Measurements from ENCODE around the gene PARD3.

Gene PARD3

DNA sequence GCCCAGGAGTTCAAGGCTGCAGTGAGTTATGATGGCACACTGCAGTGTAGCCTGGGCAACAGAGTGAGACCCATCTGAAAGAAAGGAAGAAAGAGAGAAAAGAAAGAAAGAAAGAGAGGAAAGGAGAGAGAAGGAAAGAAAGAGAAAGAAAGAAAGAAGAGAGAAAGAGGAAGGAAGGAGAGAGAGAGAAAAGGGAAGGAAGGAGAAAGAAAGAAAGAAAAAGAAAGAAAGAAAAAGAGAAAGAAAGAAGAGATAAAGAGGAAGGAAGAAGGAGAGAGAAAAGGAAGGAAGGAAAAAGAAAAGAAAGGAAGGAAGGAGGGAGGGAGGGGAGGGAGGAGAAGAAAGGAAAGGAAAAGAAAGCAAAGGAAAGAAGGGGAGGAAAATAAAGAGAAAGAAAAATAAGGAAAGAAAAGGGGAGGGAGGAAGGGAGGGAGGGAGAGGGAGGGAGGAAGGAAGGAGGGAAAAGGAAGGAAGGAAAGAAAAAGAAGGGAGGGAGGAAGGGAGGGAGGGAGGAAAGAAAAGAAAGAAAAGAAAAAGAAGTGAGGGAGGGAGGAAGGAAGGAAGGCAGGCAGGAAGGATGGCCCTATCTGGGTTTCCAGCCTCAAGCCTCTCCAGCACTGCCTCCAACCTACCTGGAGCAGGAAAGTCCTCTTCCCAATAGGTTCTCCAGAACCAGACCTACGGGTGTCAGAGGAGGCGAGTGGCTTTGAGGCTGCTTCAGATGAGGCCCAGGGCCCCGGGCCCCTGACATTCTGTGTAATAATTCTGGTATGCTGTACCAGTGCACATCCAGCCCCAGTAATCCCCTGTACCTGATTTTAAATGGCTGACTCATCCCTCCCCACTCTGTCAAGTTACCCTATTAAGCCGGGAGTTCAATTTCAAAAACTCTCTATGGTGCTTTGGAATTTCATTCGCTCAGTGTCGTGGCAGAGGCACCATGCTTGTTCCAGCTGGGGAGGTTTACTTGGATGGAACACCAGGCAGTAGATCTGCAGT is 6.8 kb upstream of the PARD3 start:
- DNase-seq, result no peak

DNA sequence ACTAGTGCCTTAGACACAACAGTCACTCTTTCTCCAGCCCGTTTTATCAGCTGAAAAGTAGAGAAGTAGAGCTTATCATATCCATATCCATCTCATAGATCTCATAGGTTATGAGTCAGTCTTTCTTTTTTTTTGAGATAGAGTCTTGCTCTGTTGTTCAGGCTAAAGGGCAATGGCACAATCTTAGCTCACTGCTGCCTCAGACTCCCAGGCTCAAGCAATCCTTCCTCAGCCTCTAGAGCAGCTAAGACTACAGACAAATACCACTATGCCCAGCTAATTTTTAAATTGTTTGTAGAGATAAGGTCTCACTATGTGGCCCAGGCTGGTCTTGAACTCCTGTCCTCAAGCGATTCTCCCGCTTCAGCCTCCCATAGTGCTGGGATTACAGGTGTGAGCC is 2.5 kb upstream of the PARD3 start:
- no peak for DNase-seq

DNA sequence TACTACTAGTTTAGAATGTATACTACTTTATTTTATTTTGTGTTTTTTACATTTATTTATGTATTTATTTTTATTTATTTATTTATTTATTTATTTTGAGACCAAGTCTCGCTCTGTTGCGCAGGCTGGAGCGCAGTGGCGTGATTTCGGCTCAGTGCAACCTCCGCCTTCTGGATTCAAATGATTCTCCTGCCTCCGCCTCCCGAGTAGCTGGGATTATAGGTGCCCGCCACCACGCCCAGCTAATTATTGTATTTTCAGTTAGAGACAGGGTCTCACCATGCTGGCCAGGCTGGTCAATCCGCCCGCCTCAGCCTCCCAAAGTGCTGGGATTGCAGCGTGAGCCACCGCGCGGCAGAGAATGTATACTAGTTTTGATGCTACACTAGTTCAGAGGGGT is 2.0 kb upstream of the PARD3 start:
- DNase-seq, result no peak

DNA sequence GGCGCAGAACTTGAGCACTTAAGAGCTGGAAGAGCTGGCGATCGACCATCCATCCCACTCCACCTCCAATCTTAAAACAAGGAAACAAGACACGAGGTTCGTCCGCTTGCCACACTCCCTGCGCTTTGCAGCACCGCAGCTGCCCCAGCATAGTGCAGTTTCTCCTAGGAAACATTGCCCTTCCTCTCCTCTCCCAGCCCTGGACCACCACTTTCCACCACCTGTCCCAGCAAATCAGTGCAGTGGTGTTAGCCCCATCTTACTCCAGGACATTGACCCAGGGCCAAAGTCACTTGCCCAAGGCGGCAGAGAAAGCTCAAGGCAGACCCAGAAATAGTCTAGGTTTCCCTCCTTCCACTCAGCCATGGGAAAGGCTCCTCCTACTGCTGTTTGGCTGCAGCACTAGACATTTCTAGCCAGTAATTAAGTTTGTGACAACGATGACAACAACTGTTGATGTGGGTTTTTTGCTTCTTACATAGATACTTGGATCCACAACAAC is 1.5 kb upstream of the PARD3 start:
- DNase-seq, result no peak

DNA sequence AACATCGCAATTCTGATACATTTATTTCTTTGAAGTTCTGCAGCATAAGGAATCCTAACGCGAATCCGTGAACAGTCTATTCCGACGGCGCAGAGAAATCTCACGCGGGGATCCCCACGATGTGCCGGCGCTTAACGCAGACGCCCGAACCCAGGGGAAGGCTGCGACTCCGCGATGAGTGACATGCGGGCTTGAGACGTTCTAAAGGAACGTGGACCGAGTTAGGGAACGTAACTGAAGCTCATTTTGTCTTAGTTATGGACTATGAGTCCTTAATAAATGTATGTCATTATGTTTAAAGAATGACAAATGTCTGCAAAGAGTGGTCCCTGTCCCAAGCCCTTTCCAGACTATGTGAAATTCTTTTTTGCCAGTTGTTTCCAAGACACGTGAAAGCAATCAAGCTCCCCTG is 995 bp upstream of the PARD3 start:
- DNase-seq, result no peak

DNA sequence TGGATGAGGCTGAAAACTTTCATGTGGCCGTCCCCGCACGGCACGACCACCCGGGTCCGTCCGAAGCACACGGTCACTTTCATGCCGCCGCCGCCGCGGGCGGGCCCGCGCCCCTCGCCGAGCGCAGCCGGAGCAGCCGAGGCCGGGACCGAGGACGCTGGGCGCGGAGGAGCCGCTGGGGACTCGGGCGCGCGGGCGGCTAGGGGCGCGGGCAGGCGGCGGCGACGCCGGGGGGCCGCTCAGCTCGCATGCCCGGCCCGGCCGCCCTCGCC is 247 bp downstream of the PARD3 start:
- no peak for DNase-seq

DNA sequence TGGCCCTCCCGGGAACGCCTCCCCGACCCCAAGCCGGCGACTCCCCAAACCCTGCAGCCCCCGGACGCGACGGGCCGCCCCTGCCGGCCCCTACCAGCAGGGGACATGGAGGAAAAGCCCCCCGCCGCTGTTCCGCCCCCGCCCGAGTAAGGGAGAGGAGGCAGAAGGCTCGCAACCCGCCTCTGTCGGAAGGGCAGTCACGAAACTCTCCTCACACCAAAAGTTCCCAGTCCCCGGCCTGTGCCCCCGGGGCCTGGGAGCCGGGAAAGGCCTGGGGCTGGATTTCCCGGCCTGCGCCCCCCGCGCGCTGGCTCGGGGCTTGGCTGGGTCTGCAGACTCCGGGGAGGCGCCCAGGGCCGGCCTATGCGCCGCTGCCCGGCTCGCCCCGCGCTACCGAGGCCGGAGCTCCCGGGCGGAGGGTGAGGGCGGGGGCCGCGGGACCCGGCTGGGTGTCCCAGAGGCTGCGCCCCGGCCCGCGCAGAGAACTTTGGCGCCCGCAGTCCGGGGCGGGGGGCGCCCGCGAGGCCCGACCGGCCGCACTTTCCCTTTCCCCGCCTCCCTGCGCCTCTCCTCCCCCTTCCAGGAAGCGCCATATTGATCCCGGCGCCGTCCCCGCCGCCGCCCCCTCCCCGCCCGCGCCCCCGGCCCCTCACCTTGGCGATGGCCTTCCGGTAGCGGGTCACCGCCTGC is 728 bp downstream of the PARD3 start:
- no peak for DNase-seq

DNA sequence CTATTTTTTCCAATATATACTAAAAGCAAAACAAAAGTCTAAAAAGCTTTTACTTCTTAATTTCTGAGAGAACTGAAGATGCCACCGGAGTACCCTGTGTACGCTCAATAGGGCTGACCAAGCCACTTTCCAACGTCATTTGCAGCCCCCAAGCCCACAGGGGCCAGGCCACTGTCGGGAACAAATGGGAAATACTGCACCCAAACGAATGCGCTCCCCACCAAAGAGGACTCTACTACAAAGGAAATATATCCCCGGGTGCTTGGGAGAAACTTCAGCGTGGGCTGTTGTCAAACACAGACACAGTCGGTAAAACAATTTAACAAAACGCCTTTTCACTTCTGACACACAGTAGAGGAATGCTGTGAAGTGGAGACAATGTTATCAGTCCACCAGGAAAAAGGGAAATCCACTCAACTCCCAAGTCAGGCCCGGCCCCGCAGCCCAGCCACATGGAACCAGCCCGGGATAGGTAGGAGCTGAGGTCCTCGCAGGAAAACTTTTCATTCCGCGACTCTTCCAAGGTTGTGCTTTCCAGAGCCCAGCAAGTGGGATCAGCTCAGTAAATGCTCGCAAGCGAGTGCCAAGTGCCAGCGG is 1.4 kb downstream of the PARD3 start:
- DNase-seq, result no peak

DNA sequence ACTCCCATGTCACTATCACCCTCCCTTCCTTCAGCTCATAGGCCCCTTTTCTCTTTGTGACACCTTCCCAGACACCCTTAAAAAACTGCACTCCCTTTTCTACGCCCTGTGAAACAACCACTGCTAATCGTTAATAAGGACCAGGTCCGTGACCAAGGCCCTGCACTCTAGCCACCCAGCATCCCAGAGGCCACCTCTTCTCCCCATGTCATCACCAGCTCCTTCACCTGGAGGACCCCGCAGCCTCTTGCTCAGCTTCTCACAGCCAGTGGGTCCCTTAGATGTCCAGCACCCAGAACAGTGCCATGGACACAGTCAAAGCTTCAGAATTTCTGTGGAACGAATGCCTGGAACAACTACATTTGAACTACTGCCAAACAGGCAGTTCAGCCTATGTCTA is 2.3 kb downstream of the PARD3 start:
- no peak for DNase-seq

DNA sequence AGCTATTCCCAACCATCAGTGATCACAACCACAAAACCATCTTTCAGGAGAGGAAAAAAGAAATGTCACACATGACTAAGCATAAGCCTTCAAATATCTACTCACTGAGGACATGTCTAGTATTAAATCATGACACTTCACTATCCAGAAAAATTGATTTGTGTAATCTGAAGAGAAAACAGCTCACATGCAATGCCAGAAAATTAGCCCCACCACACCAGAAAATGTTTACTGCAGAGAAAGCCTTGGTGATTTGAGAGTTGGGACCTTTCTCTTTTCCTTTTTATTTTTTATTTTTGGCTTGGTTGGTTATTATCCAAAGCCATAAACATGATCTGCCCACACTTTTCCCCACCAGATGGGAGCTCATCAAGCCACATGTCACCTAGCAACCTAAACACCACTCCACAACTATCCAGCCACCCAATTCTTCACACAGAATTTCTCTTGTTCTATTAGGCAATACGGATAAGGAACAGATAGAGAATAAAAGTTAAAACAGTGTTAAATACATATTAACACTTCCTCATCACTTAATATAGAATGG is 3.1 kb downstream of the PARD3 start:
- DNase-seq, result no peak

DNA sequence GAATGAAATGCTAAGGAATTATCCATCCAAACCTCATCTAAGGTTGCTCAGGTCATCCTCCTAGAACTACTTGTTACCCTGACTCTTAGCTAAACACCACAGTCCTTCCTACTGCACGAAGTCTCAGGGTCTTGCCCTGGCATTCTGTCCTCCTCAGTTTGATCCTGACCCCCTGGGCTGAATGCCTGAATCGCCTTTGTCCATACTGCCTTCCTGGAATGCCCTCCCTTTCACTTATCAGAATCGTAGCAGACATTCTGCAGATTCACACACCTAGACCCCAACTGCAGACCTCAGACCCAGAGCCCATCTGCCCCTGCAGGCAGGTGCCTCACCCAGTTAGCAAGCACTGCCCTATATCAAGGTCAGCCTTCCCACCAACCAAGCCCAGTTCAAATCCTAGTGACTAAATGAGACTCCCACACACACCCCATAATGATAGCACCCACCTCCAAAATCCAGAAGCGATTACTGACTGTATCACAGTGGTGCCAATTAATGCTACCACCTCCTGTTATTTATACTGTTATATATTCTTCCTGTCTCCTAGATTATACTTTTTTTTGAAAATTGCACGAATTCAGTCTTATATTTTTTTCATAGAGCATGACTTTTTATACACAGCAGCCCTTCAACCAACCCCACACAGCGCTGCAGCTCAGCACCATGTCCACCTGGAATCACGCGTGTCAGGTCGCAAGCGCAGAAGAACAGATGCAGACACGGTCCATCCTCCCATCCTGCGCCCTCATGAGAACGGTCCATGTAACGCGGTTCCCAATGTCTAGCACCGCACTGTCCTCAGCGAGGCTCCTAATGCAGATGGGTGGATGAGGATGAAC is 3.7 kb downstream of the PARD3 start:
- no peak for DNase-seq

DNA sequence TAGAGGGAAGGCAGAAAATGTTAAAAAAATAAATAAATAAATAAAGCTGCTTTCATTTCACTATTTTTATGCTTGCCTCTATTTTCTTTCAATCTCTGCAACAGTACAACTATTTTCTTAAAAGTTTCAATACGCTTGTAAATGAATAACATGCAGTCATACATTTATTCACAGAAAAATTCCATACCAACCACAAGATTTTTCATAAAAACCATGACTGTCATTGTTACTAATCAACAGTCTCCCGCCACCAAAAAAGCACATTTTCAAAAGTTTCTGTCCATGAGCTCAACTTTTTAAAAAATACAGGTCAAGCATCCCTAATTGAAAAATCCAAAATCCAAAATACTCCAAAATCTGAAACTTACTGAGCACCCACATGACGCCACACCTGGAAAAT is 5.3 kb downstream of the PARD3 start:
- no peak for DNase-seq

DNA sequence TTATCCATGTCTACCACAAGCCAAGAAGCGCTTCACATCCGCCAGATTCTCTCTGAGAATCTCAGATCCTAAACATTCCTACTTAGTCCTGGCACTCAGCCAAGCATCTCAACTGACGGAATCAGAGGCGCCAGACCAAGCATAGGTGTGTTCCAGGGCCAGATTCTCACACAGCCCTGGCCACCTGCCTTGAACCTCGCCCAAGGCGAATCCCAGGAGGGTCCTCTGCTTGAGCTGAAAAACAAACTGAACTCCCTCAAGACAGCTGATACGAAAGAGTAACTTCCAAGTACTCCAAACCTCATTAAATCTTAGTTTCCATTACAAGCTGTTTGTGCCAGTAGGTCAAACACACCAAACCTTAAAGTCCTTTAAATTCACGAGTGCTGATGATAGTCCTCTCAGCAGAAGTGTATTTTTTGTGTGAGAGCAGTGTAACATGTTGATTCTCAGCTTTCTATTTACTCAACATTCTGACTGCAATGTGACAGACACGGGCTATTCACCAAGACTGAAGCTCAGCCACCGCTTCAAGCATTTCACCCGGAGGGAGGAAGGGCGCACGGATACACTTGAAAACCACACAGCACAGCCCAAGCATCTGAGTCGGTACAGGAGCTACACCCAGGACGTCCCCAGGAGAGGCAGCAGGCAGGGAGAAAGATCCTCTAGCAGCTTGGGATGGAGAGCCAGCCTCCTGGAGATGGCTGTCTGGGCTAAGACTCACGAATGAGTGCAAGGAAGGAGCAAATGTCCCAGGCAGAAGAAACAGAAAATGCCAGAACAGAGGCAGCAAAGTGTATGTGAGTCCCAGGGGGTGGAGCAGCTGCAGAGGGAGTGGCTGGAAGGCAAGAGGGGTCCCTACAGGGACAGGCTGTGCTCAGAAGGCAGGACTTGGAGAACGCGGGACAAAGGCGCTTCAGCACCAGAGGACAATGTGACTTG is 6.0 kb downstream of the PARD3 start:
- no peak for DNase-seq

DNA sequence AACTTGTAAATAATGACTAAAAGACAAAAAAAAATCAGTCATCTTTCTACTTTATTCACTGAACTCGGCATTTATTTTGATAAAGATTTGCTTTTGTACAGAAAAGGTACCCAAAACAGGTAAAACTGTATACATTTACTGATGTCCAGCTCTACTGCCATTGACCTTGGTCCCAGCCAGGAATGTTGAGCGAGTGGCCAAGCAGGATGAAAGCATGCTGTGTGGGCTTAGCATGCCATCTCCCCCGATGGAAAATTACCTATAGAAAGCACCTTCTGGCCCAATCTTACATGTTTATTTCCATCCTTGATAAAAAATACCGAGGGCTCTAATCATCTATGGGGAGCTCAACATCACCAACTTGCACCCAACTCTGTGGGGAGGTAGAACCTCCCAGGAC is 6.8 kb downstream of the PARD3 start:
- no peak for DNase-seq

DNA sequence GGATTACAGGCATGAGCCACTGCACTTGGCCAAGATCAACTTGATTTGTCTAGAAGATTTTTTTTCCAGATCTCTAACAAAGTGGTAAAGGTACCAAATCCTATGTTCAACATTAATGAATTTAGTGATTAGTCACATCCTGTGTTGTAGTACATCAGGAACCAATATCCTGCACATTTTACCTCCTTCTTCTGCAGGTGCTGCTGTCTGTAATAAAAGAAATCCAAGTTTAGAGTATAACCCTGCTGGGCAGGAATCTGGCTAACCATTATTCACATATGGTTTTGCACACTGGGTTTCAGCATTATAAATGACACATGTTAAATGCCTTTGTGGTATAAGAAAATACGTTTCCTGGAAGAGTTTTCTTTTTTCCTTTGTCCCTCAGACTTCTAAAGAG is 10.8 kb downstream of the PARD3 start:
- DNase-seq, result no peak

DNA sequence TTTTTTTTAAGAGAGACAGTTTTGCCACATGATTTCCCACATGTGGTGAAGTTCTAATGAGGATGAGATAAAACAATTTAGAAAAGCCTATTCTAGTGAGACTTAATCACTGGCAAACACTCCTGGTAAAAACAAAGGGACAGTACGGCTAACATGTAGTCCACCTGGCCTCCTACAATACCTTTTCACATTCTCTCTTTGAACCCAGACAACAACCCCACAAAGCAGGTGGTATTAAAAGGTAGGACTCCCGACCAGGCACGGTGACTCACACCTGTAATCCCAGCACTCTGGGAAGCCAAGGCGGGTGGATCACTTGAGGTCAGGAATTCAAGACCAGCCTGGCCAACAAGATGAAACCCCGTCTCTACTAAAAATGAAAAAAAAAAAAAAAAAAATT is 12.4 kb downstream of the PARD3 start:
- no peak for DNase-seq

DNA sequence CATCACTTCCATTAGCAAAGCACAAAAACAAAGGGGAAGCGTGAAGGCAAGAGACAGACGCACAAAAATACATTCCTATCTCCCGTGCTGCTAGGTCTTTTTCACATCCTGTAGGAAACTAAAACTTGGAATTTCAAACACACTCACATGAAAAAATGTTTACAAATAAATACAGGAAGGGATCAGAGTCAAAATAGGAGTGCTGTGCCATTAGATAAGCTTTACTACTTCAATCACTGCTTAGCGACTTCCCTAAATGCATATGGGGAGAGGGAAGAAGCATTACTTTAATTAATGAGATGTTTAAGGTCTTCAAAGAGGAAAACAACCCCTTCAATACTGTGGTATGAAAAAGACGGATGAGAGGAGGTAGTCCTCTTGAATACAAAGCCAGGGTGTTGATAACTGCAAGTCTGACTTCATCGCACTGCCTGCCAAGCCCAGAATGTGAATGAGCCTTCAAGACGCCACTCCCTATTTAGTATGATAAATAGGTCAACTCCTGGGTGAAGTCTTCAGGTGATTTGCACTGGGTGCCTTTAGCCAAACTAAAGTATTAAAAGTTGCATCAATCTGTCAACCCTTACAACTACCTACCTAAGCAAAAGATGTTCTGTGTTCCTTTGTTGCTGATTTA is 13.9 kb downstream of the PARD3 start:
- DNase-seq, result no peak

DNA sequence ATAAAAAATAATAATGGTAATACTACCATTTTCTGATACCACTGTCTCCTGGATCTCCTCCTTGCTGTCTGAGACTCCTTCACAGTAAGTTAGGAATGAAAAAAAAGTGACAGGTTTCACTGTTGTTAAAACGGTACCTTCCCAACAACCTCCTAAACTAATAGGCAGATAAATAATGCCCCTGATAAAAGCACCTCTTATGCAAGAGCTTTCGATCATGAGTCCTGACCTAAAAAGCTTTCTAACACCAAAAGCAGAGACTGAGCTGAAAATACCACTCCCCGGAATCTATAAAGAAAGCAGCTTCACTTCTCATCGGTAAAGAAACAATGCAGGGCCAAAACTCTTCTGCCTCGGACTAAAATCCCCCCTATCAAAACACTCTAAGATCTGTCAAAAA is 14.5 kb downstream of the PARD3 start:
- no peak for DNase-seq

DNA sequence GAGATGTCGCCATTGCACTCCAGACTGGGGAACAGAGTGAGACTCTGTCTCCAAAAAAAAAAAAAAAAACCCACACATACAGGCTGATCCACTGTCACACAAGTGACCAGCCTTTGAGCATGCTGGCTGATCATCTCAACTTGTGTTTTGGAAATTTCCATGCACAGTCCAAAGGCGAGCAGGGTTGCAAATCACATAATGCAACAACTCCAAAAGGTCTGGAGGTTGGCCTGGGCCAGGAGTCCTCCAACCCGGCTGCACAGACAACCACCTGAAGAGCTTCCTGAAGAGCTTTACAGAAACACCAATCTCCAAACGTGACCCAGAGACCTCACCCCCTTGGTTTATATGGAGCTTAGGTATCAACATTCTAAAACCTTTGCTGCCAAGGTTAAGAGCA is 16.4 kb downstream of the PARD3 start:
- DNase-seq, result no peak

DNA sequence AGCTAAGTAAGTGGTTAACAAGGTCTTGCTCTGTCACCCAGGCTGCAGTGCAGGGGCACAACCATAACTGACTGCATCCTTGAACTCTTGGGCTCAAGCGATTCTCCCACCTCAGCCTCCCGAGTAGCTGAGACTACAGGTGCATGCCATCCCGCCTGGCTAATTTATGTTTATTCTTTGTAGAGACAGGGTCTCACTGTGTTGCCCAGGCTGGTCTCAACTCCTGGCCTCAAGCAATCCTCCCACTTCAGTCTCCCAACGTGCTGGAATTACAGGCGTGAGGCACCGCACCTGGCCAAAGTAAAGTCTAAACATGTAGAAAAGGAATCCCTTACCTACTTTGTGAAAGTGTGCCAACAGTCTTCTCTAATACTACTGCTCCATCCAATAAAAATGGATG is 17.9 kb downstream of the PARD3 start:
- no peak for DNase-seq

DNA sequence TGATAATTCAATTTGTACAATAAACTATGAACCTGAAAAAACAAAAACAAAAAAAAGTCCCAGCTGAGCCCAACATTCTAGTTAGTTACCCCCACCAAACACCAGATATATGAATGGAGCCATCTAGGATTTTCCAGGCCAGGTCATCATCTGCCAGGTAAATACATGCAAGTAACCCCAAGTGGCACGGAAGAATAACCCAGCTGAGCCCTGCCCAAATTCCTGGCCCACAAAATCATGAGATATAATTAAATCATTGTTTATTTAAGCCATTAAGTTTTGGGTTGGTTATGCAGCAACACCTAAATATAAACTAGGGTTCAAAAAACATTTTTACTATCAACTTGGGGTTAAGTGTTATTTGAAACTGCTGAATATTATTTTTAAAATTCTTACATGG is 19.0 kb downstream of the PARD3 start:
- DNase-seq, result no peak
